Activated naive CD4-positive, alpha-beta T cell treated with anti-CD3 and anti-CD28 coated beads, Interleukin-2, amount 50 U/mL, for 16 hours (primary cell): Measurements from ENCODE around the gene AOPEP.
"Not testable (repeated sequence)": the region's sequence is repeated elsewhere in the genome, so short reads cannot be mapped to it uniquely, and the experiment has no call there.

ENCODE experiments used
- DNase-seq: peaks from one replicate; pipeline ENCODE4 v3.0.0-alpha.2; 2020

AOPEP gene

GRCh38 chr9:95003689-95004410, 277.4 kb downstream of the AOPEP start:
- no peak for DNase-seq

DNA sequence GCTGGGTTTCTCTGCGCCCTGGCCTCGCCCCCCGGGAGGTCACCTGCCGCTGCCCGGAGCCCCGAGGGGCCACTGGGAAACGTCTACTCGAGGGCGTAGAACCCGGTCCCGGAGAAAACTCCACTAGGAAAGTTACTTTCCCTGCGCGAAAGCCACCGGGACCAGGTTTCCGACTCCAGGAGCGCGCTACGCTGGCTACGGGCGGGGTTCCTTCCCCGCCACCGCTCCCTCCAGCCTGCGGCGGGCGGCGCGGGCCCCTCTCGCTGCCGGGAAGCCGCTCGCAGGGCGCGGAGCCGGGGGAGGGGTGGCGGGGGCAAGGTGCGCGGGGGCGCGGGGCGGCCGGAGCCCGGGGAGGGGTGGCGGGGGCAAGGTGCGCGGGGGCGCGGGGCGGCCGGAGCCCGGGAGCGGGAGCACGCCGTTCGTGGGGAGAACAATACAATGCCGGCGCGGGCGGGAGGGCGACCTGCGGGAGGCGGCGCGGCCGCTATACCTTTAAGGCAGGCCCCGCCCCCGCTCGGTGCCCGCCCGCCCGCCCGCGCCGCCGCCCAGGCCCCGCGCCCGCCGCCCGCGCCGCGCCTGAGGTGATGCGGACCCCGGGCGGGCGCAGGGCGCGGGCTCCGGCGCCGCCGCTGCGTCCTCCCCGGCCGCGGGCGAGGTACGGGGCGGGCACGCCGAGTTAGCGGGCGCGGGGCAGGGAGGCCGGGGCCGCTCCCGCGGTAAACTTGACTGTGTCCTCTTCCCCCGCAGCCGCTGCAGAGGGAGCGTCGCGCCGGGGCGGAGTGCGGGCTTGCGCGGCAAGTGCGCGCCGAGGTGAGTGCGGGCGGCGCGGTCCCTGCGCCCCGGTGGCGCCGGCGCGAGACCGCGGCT, 278.1 kb downstream of the AOPEP start:
- DNase-seq, result peak; percentile 43

DNA sequence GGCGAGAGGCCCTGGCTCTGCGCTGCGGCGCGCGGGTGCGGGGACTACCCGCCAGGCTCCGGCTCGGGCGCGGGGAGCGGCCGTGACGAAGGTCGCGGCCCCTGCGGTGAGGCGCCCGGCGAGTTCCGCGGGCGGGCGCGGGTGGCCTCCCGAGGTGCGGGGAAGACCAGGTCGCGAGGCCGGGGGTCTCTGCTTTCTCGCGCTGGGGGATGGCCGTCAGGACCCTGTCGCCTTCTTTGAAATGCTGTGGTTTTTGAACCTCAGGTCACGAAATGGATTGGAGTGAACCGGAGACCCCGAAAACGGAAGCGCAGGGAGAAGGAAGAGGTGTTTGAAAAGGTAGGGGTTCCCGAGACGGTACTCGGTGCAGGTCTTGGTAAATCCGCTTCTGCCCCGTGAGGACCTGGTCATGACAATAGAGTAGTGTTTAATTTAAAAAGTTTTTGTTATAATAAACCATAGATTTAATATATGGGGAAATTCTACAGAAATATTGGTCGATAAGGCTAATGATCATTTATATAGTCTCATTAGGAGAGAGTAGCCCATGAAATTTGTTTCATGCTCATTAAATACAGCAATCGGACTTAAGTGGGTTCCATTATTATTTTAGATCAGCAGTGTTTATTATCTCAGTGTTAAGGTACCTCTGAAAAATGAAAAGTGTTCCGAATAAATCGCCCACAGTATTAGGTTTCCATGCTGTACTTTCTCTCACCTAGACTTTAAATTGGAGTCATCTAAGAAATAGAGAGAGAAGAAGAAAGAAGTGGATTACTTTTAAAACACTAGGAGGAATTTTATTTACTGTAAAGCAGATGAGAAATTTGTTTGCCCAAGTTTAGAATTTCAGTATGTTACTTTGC, 279.0 kb downstream of the AOPEP start:
- DNase-seq, result no peak

DNA sequence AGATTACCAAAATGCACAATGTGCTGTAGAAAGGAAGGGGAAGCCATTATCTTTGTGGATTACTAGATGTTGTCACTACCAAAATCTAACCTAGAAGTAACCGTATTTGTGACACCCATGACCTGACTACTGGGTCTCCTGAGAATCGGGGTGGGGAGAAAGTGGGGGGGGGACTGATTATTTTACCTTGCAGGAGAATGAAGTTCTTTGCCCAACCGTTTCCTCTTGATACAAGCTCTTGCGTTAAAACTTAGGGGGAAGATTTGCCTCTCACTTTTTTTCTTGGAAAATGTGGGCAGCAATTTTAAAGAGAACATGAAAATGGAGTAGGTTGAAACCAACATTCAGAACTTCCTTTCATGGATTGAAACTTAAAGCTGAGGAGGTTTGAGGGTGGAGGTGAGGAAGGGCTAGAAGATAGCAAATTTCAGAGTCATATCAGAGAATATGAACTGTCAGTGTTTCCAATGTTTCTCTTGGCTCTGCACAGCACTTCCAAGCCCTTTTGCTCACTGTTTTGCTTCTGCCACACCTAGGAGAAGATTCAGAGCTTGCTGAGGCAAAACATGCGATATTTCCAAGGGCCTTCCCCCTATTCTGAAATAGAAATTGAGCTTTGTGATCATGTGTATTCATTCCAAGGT, 280.8 kb downstream of the AOPEP start:
- no peak for DNase-seq

DNA sequence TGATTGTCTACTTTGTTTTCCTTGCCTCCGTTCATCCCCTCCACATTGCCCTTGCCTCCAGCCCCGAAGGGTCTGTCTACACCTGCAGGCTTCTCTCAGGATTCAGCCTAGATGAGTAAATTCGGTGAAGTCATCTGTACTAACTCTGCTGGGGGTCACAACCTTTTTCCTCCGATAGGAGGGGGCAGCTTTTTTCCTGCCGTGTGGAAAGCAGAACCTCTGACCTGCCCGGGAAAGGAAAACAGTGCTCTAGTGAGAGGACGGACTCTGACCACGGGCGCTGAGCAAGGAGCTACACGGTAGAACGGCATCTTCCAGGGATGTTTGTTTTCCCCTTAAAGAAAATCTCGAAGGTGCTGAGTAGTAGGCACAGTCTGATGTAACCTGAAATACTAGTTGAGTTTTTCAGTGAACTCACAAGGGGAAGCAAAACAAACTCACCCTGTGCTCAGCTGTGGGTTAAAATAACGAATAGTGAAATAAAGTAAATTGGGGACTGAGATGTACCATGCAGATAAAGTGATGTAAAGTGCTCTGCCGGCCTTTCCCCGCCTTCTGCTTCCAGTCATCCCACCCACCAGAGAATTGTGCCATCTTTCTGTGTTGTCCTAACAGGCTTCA, 281.8 kb downstream of the AOPEP start:
- DNase-seq, result no peak

- no peak for DNase-seq
These were observed 283.0 kb downstream of the AOPEP start for GRCh38 chr9:95009459-95009858.

DNA sequence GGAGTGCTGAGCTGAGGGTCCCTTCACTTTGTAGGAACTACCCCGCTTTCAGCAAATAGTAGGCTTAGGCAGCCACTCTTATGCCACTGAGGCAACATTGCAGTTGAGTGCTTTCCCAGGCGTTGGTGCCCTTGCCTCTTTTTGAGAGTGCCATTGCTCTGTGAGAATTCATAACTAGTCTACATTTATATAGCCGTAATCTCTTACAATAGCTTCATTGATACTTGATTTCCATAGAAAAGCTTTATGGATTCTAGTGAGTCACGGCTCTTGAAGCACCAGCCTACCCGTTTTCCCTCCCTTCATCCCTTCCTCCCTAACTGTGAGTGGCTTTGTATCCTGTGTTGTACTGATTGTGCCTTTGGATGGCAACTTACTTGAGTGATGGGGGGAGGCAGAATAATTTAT, 283.9 kb downstream of the AOPEP start:
- no peak for DNase-seq

DNA sequence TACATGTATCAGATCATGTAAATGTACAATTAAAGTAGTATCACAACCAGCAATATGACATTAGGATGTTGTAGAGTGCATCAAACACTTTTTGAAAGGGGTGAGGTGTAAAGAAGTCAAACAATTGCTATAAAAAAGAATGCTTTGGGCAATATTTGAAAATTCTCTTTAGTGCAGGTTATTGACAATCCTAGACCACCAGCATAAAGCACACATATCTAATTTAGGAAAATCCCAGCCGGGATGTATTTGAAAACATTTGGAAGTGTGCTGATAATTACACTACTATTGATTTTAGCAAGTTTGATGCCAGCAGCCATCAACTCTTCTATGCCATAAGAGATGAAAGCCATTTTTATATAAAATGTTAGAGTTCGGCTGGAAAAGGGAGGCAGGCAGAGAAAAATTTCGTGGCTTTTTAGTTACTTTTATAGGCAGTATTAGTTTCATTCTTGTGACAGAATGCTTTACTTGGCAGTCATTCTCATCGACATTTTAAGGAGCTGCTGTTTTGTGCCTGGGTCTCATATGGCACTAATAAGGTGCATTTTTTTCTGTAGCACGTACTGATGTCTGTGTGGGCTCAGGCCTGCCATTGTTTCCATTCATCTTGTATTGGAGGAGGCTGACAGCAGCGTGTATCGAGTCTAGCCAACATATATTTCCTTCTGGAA, 285.7 kb downstream of the AOPEP start:
- no peak for DNase-seq

DNA sequence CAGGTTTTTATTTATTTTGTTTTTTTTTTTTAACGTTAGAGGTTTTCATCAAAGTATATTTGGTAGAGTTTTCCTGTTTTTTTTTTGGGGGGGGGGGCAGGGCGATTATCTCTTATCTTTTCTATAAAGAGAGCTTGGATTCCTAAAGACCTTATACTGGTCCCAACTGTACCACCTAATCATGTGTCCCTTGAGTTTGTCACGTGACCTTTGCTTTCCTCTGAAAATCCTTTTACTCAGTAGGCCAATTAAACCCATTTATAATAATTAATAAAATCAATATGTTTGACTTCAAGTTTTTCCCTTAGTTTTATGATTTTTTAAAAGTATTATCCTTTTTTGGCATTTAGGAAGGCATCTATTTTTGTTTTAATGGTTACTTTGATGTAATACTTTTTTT, 286.4 kb downstream of the AOPEP start:
- no peak for DNase-seq

DNA sequence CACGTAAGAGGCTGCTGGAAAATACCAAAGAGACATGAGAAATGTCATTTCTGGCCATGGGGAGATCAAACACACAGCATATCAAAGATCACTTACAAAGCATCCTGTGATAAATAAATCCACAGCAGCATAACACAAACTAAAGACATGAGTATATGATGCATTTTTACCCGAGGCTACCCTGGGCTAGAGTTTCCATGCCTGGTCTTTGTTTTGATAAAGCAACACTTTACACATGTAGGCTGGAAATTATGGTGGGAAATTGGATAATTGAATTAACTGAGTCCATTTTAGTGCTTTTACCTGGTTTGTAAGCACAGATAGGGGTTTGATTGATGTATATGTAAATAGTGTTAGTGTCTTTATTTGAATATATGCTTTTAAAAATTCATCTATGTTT, 288.4 kb downstream of the AOPEP start:
- no peak for DNase-seq

DNA sequence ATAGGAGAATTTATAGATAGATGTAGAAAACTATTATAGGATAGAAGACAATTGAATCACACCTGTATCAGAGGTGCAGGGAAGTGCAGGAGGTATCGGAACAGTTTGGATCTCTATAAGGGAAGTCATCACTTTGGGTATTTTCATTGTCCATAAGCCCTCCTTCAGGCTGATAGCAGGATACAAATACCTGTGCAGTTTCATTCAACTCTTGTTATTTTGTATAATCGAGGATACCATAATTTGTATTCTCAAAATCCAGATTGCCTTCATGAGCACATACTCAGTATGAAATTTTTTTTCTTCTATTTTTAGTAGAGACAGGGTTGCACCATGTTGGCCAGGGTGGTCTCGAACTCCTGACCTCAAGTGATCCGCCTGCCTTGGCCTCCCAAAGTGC, 289.1 kb downstream of the AOPEP start:
- DNase-seq, result no peak

- no peak for DNase-seq
These were observed 290.6 kb downstream of the AOPEP start for GRCh38 chr9:95017062-95017461.

- DNase-seq, result no peak
These were observed 291.2 kb downstream of the AOPEP start for GRCh38 chr9:95017661-95018060.

DNA sequence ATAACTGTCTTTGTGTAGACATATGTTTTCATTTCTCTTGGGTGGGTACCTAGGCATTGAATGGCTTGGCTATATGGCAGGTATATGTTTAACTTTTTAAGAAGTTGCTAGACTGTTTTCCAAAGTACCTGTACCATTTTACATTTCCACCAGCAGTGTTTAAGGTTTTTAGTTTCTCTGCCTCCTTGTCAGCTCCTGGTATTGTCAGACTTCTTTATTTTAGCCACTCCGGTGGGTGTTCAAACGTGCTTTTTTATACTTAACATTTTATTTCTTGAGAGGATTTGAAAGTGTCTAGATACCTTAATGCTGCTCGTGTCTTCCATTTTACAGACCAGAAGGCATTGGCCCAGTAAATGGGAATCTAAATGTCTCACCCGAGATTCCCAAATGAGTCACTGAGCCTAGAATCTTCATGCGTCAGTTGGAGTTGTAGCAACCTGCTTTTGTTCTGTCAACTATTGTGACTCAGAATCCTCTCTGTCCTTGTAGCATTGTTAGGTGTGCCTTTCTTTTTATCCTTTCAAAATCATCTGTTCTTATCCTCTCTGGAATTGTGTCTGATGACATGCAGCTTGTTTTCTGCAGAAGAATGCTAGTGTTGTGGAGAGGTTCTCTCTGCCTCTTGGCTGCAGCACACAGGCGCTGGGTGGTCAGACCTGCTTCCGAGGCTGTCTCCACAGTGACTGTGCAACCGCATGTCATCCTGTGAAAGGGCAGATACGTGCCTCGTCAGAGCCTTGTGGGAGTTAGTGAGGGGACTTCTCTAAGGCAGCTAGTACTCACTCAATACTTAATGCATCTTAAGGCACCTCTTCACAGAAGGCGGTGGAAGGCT, 291.8 kb downstream of the AOPEP start:
- DNase-seq, result no peak

- not testable (repeated sequence) for DNase-seq
These were observed 294.1 kb downstream of the AOPEP start for GRCh38 chr9:95020644-95021043.

DNA sequence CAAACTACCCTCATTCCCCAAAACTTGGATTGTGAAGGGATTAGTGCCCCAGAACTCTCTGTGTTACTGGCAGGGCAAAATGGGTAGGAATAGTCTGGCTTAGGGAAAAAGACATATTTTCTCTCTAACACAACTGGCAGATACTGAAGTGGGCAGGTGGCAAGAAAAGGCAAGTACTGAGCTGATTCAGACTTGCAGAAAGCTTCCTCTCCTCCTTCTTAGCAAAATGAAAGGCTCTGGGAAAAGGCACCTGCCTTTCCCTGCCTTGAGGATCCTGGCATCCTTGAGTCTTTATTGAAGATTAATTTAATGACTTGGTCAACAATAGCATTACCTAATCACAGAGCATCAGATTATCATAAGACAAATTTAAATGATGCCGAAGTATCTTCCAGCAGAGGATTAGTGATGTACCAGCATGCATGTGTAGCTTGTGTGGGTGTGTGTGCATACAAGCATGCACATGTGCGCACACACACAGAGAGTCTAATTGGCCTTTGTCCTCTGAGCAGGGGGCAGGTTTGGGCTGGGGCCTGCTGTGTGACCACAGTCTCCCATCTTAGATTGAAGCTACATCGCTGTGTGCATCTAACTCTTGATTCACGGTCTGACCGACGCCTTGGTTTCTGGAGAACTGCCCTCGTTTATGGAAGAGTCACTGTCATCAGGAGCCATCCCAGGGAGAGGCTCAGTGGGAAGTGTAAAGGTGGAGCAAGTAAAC, 294.8 kb downstream of the AOPEP start:
- DNase-seq, result no peak

- no peak for DNase-seq
These were observed 296.2 kb downstream of the AOPEP start for GRCh38 chr9:95022657-95023056.

GRCh38 chr9:95023217-95024003, 296.9 kb downstream of the AOPEP start:
- no peak for DNase-seq

- DNase-seq, result no peak
These were observed 297.7 kb downstream of the AOPEP start for GRCh38 chr9:95024097-95024671.
